Measurements from ENCODE around the gene SON.
A peak's percentile ranks its signal among the peaks of the same experiment; 100 is the strongest.
"Not testable (repeated sequence)": the region's sequence is repeated elsewhere in the genome, so short reads cannot be mapped to it uniquely, and the experiment has no call there.

Gene SON

GRCh38 chr21:33588485-33589335 is 45.9 kb downstream of the SON start, which contains the start of gene DONSON:
DONSON (minus strand) TSS chr21:33588684; CDS start chr21:33588641, 43 bp downstream.
- H3K27me3 ChIP-seq (replicated peaks) = no peaks in the 10 kb centered on the region
- peak; percentile 53 for DNase-seq
- TF ChIP-seq CTCF (IDR thresholded peaks at IDR 0.05; ENCODE audit: low read depth, low read length, missing control alignments) = no peak
- H3K36me3 ChIP-seq (replicated peaks) = no peaks in the 10 kb centered on the region
- peak within 1 kb of the TSS; percentile 86 for H3K4me3 ChIP-seq (ENCODE audit: low read depth, low read length)
- in situ Hi-C loops (cut with HindIII; ENCODE audit: low pct_ligation_motif_present, low sequenced_read_pairs) = no loop called here
- peak within 1 kb of the TSS; percentile 81 for H3K27ac ChIP-seq

GRCh38 chr21:33598051-33598450 is 55.2 kb downstream of the SON start:
- Histone ChIP-seq H3K27ac (no peak overlapping the region), H3K27me3 (replicated peaks) (no peaks in the 10 kb centered on the region), H3K36me3 (replicated peaks) (peaks cover 24% of the 10 kb centered on the region), H3K4me3 (ENCODE audit: low read depth, low read length) (no peak overlapping the region)
- TF ChIP-seq CTCF (IDR thresholded peaks at IDR 0.05; ENCODE audit: low read depth, low read length, missing control alignments) = no peak
- no peak for DNase-seq
- in situ Hi-C loops (cut with HindIII; ENCODE audit: low pct_ligation_motif_present, low sequenced_read_pairs) = no loop called here

- in situ Hi-C loops (cut with HindIII; ENCODE audit: low pct_ligation_motif_present, low sequenced_read_pairs) = no loop called here
- H3K27me3 ChIP-seq (replicated peaks) = no peaks in the 10 kb centered on the region
Observed at GRCh38 chr21:33608559-33608958, 65.7 kb downstream of the SON start.

GRCh38 chr21:33611006-33611744 is 68.3 kb downstream of the SON start:
- TF ChIP-seq CTCF (IDR thresholded peaks at IDR 0.05; ENCODE audit: low read depth, low read length, missing control alignments) = no peak
- Histone ChIP-seq H3K27ac (no peak overlapping the region), H3K27me3 (replicated peaks) (no peaks in the 10 kb centered on the region), H3K36me3 (replicated peaks) (peaks cover 10% of the 10 kb centered on the region), H3K4me3 (ENCODE audit: low read depth, low read length) (no peak overlapping the region)
- in situ Hi-C loops (cut with HindIII; ENCODE audit: low pct_ligation_motif_present, low sequenced_read_pairs) = no loop called here
- no peak for DNase-seq

More at GRCh38 chr21:33608559-33608958, 65.7 kb downstream of the SON start:
- Histone ChIP-seq H3K27ac (no peak overlapping the region), H3K36me3 (replicated peaks) (peaks cover 19% of the 10 kb centered on the region), H3K4me3 (ENCODE audit: low read depth, low read length) (no peak overlapping the region)
- DNase-seq = no peak
- TF ChIP-seq CTCF (IDR thresholded peaks at IDR 0.05; ENCODE audit: low read depth, low read length, missing control alignments) = no peak

GRCh38 chr21:33617565-33617964 is 74.7 kb downstream of the SON start:
- H3K4me3 ChIP-seq (ENCODE audit: low read depth, low read length); H3K36me3 ChIP-seq (replicated peaks); in situ Hi-C loops (cut with HindIII; ENCODE audit: low pct_ligation_motif_present, low sequenced_read_pairs); DNase-seq; H3K27ac ChIP-seq; H3K27me3 ChIP-seq (replicated peaks): not testable (repeated sequence)

- in situ Hi-C loops (cut with HindIII; ENCODE audit: low pct_ligation_motif_present, low sequenced_read_pairs) = no loop called here
- peaks cover 10% of the 10 kb centered on the region for H3K36me3 ChIP-seq (replicated peaks)
- H3K4me3 ChIP-seq (ENCODE audit: low read depth, low read length) = no peak overlapping the region
- no peak overlapping the region for H3K27ac ChIP-seq
- no peak for TF ChIP-seq CTCF (IDR thresholded peaks at IDR 0.05; ENCODE audit: low read depth, low read length, missing control alignments)
- H3K27me3 ChIP-seq (replicated peaks) = no peaks in the 10 kb centered on the region
- no peak for DNase-seq
Observed at GRCh38 chr21:33618407-33618806, 75.6 kb downstream of the SON start.

Data from brain microvascular endothelial cell (primary cell).